ENCODE data around the gene TRIO. TPM values are rescaled to one million over a fixed set of nuclear protein-coding genes. Genes with fewer than 3 reads are reported as not detected.

The TRIO gene
- total and polyA plus RNA-seq, 10 of the 15 experiments (the other 5 are each of a cell fraction or from before 2014, with no cell fraction given) = 5.1 to 96.4 (median 44.6) TPM

GRCh38 chr5:14366763-14367162, 223.6 kb downstream of the TRIO start (continued):
- TF ChIP-seq ZBTB33 (IDR thresholded peaks at IDR 0.05) (no peak), DPF2 (IDR thresholded peaks at IDR 0.05) (no peak), MTA3 (IDR thresholded peaks at IDR 0.05; ENCODE audit: borderline replicate concordance, low read length) (no peak), NRF1 (conservative IDR thresholded peaks at IDR 0.05; ENCODE audit: low read depth, low read length) (no peak), TCF7 (IDR thresholded peaks at IDR 0.05; ENCODE audit: borderline replicate concordance) (no peak), RELA (IDR thresholded peaks at IDR 0.05; ENCODE audit: borderline replicate concordance, partially characterized antibody) (no peak), ZBTB40 (IDR thresholded peaks at IDR 0.05; ENCODE audit: borderline replicate concordance) (no peak), ATF2 (IDR thresholded peaks at IDR 0.05; ENCODE audit: low read length) (no peak), MYB (IDR thresholded peaks at IDR 0.05; ENCODE audit: borderline replicate concordance, low read depth, low read length) (no peak), NFYA (IDR thresholded peaks at IDR 0.05; ENCODE audit: borderline replicate concordance, low read depth, low read length) (no peak), POLR2A (IDR thresholded peaks at IDR 0.05; ENCODE audit: low read depth, low read length) (no peak), MEF2B (IDR thresholded peaks at IDR 0.05; ENCODE audit: partially characterized antibody, poor library complexity, severe bottlenecking) (no peak), BHLHE40 (IDR thresholded peaks at IDR 0.05; ENCODE audit: borderline replicate concordance in 1 of 2, low read depth in 2 of 2, low read length in 1 of 2) (no peak)
